GM18907 (cell line): ENCODE results near the gene ZNF195.
"Not testable (repeated sequence)": the region's sequence is repeated elsewhere in the genome, so short reads cannot be mapped to it uniquely, and the experiment has no call there.

Experiments
- ATAC-seq: cut with Tn5 transposase; IDR thresholded peaks from one replicate; pipeline ENCODE4 v1.9.1; 2021; ENCODE audit warnings: mild to moderate bottlenecking, moderate library complexity; ENCODE audit not compliant: unreplicated experiment

ZNF195 gene

DNA sequence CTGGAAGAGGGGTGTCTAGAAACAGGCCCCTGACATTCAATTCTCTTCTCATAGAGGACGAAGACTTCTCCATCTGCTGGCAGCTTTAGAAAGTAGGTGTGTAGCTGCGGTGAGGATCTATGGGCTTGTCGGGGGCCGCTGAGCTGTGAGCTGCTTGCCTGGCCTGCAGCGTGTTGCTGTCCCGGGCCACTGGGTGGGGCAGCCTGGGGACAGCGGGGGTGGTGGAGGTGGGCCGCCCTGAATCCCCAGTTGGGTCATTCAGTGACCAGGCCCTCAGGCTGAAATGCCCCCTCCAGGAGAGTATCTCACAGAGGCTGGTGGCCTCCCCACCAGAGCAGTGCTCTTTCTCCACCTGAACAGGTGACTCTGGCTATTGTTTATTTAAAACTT, 23.9 kb upstream of the ZNF195 start:
- ATAC-seq = not testable (repeated sequence)

DNA sequence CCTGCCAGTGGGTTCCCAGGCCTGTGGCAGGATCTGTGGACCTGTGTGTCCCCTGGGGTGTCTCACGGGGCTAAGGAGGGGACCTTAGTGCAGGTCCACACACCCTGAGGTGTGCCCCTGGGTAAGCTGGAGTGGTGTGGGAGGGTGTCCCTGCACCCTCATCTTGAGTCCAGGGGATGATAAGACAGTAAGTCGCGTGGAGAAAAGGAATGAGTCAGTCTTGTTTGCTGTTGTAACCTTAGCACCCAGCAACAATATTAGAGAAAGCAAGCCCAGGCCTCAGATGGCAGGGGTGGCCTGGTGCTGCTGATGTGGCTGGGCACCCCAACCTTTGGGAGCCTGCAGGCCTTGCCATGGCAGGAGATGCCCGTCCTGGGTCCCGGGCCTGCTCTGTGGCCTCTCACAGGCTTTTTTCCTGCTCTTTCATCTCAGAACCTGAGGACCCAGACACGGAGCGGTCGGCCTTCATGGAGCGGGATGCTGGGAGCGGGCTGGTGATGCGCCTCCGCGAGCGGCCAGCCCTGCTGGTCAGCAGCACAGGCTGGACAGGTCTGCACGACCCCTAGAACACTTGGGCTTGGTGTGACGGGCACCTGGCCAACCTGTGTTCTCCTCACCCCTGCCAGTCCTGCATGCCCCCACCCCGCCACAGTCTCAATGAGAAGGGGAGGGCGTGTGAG, 23.4 kb upstream of the ZNF195 start:
- ATAC-seq = not testable (repeated sequence)

DNA sequence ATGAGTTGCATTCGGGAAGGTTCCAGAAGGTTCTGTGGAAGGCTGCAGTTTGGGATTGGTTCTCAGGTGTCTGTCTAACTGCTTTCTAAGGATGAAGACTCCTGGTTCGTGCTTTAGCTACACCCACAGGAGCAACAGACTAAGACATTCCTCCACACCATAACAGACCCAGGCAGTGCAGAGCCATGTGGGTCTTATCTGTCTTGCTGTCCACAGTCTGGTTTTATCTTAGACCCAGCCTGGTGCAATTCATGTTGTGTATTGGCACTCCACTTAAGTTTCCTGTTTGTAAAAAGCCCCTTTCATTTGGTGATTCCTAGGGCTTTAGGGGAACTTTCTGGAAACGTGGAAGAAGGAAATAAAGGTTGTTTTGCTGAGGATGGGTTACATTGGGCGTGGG, 22.1 kb upstream of the ZNF195 start:
- ATAC-seq = not testable (repeated sequence)

DNA sequence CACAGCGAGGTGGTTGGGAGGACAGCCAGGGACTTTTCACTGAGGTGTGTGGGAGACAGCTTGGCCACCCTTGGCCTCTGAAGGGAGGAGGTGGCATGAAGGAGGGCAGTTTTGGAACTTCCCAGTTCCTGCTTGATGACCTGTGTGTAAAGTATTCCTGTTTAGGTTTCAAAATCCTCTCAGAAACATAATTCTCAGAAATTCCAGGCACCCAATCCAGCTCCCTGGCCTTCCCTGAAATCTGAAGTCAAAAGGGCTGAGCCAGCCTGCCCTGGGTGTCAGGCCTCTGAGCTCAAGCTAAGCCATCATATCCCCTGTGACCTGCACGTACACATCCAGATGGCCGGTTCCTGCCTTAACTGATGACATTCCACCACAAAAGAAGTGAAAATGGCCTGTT, 19.6 kb upstream of the ZNF195 start:
- ATAC-seq = not testable (repeated sequence)

DNA sequence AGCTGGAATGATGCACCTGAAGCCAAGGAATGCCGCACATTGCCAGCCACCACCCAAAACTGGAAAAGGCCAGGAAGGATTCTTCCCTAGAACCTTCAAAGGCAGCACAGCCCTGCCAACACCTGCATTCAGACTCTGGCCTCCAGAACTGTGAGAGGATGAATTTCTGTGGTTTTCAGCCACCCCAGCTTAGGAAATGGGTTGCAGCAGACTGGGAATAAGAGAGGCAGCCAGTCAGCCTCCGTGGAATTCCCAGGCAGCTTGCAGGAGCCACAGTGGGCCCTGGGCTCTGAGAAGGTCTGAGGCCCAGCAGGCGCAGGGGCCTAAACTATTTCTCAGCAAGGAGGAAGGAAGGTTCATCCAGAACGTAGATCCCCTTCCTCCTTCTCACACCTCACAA, 19.2 kb upstream of the ZNF195 start:
- ATAC-seq = not testable (repeated sequence)

DNA sequence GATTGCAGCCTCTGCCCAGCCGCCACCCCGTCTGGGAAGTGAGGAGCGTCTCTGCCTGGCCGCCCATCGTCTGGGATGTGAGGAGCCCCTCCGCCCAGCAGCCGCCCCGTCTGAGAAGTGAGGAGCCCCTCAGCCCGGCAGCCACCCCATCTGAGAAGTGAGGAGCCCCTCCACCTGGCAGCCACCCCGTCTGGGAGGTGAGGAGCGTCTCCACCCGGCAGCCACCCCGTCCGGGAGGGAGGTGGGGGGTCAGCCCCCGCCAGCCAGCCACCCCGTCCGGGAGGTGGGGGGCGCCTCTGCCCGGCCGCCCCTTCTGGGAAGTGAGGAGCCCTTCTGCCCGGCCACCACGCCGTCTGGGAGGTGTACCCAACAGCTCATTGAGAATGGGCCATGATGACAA, 18.3 kb upstream of the ZNF195 start:
- not testable (repeated sequence) for ATAC-seq

DNA sequence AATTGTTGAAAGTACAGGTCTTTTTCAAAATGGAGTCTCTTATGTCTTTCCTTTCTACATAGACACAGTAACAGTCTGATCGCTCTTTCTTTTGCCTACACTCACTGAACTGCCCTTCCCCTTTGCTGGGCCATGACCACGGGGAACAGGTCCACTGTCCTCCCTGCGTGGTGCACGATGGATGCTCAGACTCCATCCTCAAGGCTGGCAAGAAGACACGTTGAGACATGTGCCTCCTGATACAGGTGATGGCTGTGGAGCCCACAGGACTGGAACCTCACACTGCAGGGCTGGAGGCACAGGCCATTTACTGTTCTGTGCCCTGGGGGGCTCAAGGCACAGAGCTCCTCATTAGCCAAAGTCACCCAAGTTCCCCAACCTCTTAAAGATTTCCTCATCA, 16.5 kb upstream of the ZNF195 start:
- ATAC-seq = not testable (repeated sequence)

DNA sequence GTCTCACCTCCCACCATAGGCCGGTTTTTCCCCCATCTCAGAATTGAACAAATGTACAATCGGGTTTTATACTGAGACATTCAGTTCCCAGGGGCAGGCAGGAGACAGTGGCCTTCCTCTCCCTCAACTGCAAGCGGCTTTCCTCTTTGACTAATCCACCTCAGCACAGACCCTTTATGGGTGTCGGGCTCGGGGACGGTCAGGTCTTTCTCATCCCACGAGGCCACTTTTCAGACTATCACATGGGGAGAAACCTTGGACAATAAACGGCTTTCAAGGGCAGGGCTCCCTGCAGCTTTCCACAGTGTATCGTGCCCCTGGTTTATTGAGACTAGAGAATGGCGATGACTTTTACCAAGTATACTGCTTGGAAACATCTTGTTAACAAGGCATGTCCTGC, 16.0 kb upstream of the ZNF195 start:
- not testable (repeated sequence) for ATAC-seq

DNA sequence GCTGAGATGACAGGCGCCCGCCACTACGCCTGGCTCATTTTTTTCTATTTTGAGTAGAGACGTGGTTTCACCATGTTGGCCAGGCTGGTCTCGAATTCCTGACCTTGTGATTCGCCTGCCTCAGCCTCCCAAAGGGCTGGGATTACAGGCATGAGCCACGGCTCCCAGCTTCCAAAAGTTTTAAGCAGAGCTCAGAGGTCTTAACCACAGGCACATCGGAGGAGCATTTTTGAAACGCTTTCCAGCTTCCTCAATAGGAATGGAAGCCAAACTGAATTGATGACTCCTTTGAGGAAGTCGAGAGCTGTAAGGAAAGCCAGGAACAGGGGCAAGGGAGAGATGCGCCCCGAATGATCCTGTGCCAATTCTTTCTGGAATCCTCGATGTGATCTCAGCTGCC, 14.5 kb upstream of the ZNF195 start:
- not testable (repeated sequence) for ATAC-seq

DNA sequence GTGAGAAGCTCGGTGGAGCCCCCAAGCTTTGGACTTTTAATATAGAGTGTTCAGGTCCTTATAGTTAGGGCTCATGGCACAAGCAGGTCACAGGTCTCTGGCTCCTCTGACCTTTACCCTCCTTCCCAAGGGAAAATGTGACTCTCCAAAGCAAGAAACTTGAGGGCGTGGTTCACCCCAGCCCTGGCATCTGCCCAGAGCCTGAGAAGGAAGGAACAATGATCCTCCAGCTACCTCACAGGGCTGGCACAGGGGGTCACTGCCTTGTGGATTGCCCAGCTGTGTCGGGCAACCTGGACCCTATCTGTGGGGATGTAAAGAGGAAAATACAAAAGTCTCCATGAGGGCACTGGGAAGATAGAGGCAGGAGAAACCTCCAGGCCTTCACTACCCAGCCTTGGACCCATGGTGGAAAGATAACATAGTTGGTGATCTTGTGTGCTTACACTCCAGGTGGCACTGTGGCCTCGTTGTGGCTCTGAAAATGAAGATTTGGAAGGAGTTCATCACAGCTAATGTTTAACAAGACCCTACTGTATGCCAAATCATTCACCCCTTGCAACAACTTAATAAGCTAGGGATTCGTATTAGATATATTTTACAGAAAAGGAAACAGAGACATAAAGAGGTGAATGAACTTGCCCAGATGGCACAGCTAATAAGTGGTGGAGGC, 3.8 kb upstream of the ZNF195 start:
- no peak for ATAC-seq

DNA sequence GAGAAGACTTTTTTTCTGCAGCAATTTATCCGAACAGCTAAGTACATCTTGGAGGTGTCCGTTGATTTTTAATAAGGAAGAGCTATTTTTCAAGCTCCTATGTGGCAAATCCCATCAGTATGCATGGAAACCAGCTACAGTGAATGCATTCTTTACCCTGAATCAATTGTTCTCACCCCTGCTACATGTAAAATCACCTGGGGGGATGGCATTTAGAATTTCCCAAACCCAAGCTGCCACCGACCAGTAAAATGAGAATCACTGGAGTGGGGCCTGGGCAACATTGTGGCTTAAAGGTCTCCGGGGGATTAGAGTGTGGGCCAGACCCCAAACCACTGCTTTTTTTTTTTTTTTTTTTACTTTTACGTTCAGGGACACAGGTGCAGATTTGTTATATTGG, 2.8 kb upstream of the ZNF195 start:
- ATAC-seq = no peak

DNA sequence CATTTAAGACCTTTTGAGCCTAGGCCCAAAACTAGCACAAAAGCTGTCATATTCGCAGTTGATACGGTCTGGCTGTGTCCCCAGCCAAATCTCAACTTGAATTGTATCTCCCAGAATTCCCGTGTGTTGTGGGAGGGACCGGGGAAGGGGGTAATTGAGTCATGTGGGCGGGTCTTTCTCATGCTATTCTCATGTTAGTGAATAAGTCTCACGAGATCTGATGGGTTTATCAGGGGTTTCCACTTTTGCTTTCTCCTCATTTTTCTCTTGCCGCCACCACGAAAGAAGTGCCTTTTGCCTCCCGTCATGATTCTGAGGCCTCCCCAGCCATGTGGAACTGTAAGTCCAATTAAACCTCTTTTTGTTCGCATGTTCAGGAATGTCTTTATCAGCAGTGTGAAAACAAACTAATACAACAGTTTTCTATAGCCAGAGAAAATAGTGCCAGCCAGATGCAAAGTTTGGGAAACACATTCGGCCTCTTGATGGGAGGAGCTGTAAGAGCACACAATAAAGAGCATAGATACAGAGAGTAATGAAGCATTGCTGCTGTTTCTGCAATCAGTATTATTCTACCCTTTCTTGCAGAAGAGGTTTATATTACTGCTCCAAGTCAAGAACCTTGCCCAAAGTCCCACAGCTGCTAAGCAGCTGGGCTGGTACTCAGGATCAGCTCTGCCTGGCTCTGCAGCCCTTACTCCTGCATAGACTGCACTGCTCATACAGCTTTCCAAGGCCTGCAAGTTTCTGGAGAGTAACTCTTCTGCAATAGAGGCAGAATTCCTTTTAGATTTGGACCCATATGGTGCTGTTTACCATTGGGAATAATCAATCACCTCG, 2.0 kb upstream of the ZNF195 start:
- no peak for ATAC-seq

DNA sequence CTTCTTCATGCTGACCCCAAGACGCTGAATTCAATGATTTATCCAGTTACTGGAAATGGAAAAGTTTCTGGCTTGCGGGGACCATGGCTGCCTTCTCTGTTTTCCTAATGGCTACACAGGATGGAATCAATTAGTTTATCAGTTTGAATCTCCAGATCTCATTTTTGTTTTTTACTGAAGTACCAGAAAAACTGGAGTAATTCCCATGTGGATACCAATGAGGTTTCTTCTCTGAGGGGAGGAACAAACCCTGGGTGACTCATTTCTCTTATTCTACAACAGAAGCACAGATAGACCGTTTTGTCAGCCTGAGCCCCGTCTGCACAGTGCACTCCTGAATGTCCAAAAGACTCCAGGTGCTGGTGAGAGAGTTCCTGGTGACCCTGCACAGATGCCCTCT, 3.4 kb downstream of the ZNF195 start:
- ATAC-seq = no peak

DNA sequence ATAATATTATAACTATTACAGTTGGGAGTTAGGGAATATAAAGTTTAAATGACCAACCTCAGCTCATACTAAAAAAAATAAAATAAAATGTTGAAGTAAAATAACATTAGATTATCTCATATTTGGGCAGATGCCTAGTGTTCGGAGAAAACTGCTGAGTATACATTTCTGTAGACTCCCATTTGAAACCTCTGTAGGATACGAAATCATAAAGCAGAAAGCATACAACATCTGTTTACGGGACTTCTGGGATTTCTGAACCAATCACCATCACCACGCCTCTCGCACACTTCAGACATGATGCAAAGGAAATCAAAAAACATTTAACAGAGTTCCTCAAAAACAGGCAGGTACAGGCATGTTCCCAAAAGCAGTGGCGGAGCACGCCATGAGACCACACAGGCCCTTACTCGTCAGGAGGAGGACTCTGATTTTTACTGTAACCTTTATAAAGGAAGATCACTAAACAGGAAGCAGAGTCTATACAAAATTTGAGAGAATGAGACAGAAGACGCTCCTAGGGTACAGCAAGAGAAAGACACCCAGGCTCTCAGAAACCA, 8.6 kb downstream of the ZNF195 start:
- ATAC-seq = no peak

DNA sequence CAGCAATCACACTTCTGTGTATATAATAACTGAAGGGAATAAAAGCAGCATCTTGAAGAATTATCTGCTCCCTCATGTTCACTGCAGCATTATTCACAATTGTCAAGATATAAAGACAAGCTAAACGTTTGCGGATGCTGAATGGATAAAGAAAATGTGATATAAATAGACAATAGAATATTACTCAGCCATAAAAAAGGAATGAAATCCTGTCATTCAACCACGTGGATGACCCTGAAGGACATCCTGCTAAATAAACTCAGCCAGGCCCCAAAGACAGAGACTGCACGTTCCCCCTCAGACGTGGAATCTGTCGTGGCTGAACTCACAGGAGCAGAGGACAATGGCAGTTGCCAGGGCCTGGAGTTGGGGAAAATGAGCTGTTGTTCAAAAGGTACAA, 9.6 kb downstream of the ZNF195 start:
- ATAC-seq = no peak

DNA sequence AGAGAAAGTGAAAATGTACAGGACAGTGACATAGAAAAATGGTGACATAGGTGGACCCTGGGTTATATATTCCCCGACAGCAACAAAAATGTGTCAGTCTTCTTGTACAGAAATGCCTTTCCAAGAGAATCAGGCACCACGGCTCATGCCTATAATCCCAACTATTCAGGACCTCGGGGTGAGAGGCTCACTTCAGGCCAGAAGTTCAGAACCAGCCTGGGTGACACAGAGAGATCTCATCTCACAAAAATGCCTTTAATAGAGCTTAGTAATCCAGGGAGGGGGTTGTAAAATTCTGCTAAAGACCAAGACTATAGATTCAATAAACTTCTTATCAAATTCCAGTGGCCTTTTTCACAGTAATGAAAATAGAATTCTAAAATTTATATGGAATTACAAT, 10.7 kb downstream of the ZNF195 start:
- ATAC-seq = no peak

DNA sequence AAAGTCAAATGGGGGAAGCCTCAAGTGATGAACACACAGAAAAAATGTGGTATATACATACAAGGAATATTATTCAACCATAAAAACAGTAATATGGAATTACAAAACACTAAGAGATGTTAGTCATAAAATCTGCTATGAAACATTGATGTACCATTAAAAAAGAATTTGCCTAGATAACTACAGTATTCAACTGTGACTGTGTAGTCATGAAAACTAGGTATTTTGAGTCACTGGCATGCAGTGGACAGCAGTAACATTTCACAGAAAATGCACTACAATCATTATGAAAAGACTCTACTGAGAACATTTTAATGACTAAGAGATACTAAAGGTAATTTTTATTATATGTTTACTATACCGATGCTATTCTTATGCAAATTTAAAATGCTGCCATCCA, 11.7 kb downstream of the ZNF195 start:
- no peak for ATAC-seq

DNA sequence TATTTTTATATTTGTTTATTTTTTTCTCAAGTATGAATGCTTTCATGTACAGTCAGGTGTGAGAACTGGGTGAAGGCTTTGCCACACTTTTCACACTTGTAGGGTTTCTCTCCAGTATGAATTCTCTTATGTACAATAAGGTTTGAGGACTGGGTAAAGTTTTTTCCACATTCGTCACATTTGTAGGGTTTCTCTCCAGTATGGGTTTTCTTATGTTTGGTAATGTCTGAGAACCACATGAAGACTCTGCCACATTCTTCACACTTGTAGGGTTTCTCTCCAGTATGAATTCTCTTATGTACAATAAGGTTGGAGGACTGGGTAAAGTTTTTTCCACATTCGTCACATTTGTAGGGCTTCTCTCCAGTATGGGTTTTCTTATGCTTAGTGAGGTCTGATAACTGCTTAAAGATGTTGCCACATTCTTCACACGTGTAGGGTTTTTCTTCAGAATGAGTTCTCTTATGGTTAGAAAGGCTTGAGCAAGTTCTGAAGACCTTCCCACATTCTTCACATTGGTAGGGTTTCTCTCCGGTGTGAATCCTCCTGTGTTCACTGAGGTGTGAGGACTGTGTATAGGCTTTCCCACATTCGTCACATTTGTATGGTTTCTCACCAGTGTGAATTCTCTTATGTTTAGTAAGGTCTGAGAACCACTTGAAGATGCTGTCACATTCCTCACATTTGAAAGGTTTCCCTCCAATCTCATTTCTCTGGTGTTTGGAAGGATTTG, 19.7 kb downstream of the ZNF195 start:
- ATAC-seq = no peak

DNA sequence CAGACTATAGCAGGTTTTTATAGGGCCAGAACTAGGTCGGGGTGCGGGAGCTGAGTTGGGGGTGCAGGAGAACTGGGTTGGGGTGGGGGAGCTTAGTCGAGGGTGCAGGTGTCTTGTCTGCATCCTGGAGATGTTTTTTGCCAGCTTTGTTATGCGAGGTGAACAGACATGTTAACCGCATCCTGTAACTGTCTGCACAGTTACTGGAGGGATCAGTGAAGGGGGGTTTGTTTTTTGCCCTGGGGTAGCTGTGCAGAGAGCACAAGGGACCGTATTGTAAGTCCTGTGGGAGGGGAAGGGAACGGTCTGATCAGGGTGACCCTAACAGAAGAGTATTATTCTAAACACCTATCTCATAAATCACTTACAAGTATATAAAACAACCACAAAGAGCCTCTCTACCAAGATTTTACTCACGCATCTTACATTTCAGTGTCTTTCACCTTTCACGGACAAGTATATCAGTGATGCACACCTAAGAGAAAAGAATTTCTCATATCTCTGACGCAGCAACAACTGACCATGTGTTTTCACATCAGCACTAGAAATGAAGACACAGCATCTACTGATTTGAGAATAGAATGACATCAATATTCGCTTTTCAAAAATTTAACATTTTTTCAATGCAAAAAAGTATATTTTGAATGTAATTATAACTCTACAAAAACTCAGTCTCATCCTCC, 20.8 kb downstream of the ZNF195 start:
- no peak for ATAC-seq

DNA sequence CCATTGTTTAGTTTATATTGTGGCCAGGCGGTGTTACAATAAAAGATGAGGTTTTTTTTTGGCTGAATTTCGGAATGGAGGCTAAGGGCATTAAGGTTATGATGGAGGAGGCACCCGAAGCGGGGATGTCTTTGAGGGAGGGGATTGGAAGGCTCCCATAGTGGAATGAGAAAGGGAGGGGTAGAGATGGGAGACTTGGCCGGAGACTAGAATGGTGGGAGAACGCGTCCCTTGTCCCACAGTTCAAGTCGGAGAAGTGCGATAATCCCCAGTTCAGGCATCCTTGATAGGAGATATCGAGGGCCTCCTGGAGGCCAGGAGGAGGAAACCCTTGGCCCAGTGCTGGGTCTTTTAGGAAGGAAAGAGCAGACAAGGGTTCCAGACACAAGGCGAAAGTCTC, 21.6 kb downstream of the ZNF195 start:
- no peak for ATAC-seq
